Endothelial cell (in vitro differentiated cells): ENCODE data around the gene TRAF3IP3. TPM values are rescaled to one million over a fixed set of nuclear protein-coding genes. Genes with fewer than 3 reads are reported as not detected.

Source experiments
- DNase-seq: peaks from one replicate; pipeline ENCODE4 v3.0.0; 2021; ENCODE audit warnings: low spot score
- H3K27ac Mint-ChIP-seq: one replicate; pipeline ENCODE4 v1.8.0; 2021; ENCODE audit warnings: mixed read lengths, inconsistent platforms; ENCODE audit not compliant: unreplicated experiment
- H3K27me3 Mint-ChIP-seq: one replicate; pipeline ENCODE4 v1.8.0; 2021; ENCODE audit warnings: mild to moderate bottlenecking, moderate library complexity, mixed read lengths, inconsistent platforms; ENCODE audit not compliant: unreplicated experiment
- H3K36me3 Mint-ChIP-seq: one replicate; pipeline ENCODE4 v1.8.0; 2021; ENCODE audit warnings: mild to moderate bottlenecking, low read depth, mixed read lengths, inconsistent platforms; ENCODE audit not compliant: unreplicated experiment
- H3K4me1 Mint-ChIP-seq: one replicate; pipeline ENCODE4 v1.8.0; 2021; ENCODE audit warnings: mild to moderate bottlenecking, mixed read lengths, inconsistent platforms; ENCODE audit not compliant: unreplicated experiment
- H3K4me3 Mint-ChIP-seq: one replicate; pipeline ENCODE4 v1.8.0; 2021; ENCODE audit warnings: mild to moderate bottlenecking, mixed read lengths, inconsistent platforms; ENCODE audit not compliant: unreplicated experiment
- H3K9me3 Mint-ChIP-seq: one replicate; pipeline ENCODE4 v1.8.0; 2021; ENCODE audit warnings: mixed read lengths, inconsistent platforms; ENCODE audit not compliant: unreplicated experiment
- total RNA-seq: library from RNA; stranded (reverse); fragmentation: NEBNext Ultra II Directional; extraction: Animal tissue kit (Norgen Biotek cat#: 25700); gene quantifications from one replicate; pipeline ENCODE4 v1.2.1, GENCODE V29; 2021; ENCODE audit not compliant: unreplicated experiment
- TF ChIP-seq, protein P1 (sequence below): fragments of 200-600 bp; sonication (generic); IDR thresholded peaks from one replicate; pipeline ENCODE4 v1.5.0; 2021; ENCODE audit warnings: antibody characterized with exemption; ENCODE audit not compliant: unreplicated experiment

Gene TRAF3IP3
- total RNA-seq, 1 donor from 2014 or later: not detected

GRCh38 chr1:209755256-209755655 lies 597 bp upstream of the TRAF3IP3 start:
- TF ChIP-seq, protein P1, sequence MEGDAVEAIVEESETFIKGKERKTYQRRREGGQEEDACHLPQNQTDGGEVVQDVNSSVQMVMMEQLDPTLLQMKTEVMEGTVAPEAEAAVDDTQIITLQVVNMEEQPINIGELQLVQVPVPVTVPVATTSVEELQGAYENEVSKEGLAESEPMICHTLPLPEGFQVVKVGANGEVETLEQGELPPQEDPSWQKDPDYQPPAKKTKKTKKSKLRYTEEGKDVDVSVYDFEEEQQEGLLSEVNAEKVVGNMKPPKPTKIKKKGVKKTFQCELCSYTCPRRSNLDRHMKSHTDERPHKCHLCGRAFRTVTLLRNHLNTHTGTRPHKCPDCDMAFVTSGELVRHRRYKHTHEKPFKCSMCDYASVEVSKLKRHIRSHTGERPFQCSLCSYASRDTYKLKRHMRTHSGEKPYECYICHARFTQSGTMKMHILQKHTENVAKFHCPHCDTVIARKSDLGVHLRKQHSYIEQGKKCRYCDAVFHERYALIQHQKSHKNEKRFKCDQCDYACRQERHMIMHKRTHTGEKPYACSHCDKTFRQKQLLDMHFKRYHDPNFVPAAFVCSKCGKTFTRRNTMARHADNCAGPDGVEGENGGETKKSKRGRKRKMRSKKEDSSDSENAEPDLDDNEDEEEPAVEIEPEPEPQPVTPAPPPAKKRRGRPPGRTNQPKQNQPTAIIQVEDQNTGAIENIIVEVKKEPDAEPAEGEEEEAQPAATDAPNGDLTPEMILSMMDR: no peak
- H3K4me3 Mint-ChIP-seq: no peak overlapping the region
- no peaks in the 10 kb centered on the region for H3K36me3 Mint-ChIP-seq
- H3K27ac Mint-ChIP-seq: no peak overlapping the region
- DNase-seq: no peak
- H3K4me1 Mint-ChIP-seq: peaks cover 17% of the 10 kb centered on the region
- no peaks in the 10 kb centered on the region for H3K9me3 Mint-ChIP-seq
- H3K27me3 Mint-ChIP-seq: peaks cover 11% of the 10 kb centered on the region

DNA sequence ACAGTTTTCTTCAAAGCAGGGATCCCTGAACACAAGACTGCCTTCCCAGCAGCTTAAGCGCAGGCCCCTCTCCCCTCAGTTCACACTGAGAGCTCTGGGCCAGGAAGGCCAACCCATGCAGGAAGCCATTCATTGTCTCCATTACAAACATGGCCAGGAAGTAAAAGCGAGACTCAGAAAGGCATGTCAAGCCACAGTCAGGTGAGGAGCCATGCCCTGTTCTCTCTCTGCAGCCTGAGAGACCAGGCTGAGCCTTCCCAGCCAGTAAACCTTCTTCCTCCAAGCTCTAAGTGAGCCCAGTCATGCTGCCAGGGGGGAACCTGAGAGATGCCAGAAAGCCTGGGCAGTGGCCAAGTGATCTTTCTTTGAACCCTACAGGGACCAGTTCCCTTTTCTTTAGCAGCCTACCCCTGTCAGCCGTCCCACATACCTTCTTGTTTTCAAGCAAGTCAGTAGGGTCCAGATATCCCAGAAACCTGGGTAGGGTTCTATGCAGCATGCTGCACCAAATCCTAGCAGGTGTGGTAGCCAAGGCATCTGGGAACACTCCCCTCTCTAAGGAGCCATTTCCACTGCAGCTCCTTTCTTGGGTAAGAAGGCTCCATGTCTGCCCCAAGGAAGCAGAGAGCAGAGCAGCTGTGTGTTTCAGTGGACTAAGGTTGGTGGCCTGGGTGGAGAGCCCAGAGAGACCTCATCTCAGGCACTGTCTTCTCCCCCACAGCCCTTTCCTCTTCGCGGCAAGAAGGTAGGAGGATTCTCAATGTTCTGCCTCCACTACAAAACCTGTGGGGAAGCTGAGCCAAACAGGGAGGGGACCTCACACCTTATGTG lies 977 bp downstream of the TRAF3IP3 start:
- peaks cover 17% of the 10 kb centered on the region for H3K4me1 Mint-ChIP-seq
- no peak overlapping the region for H3K4me3 Mint-ChIP-seq
- no peaks in the 10 kb centered on the region for H3K36me3 Mint-ChIP-seq
- H3K9me3 Mint-ChIP-seq: no peaks in the 10 kb centered on the region
- no peak for DNase-seq
- TF ChIP-seq, protein P1: no peak
- H3K27ac Mint-ChIP-seq: no peak overlapping the region
- H3K27me3 Mint-ChIP-seq: peaks cover 11% of the 10 kb centered on the region

- no peaks in the 10 kb centered on the region for H3K36me3 Mint-ChIP-seq
- no peaks in the 10 kb centered on the region for H3K9me3 Mint-ChIP-seq
- H3K27ac Mint-ChIP-seq: no peak overlapping the region
- H3K27me3 Mint-ChIP-seq: peaks cover 12% of the 10 kb centered on the region
- TF ChIP-seq, protein P1: no peak
- no peak overlapping the region for H3K4me3 Mint-ChIP-seq
- peaks cover 17% of the 10 kb centered on the region for H3K4me1 Mint-ChIP-seq
- DNase-seq: no peak
Measured at GRCh38 chr1:209758400-209758799, 2.5 kb downstream of the TRAF3IP3 start.

DNA sequence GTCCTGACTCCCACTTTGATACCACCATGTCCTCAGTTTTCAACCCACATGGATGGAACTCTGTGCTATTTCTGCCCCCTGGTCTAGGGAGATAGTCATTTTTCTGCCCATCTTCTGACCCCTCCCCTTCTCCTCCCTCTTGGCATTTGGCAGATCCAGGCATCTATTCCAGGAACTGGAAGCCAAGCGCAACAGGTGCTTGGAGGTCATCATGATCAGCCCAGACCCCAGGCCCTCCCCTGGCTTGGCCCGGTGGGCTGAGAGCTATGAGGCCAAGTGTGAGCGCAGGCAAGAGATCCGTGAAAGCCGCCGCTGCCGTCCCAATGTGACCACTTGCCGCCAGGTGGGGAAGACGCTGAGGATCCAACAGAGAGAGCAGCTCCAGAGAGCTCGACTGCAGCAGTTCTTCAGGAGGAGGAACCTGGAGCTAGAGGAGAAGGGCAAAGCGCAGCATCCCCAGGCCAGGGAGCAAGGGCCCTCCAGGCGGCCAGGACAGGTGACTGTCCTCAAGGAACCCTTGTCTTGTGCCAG lies 4.0 kb downstream of the TRAF3IP3 start:
- Mint-ChIP-seq H3K27me3 (peaks cover 11% of the 10 kb centered on the region), H3K9me3 (no peaks in the 10 kb centered on the region), H3K27ac (no peak overlapping the region), H3K4me1 (peaks cover 17% of the 10 kb centered on the region), H3K4me3 (no peak overlapping the region), H3K36me3 (no peaks in the 10 kb centered on the region)
- DNase-seq: no peak
- TF ChIP-seq, protein P1: no peak

GRCh38 chr1:209761011-209761635 lies 5.3 kb downstream of the TRAF3IP3 start:
- TF ChIP-seq, protein P1: no peak
- H3K4me3 Mint-ChIP-seq: no peak overlapping the region
- no peak for DNase-seq
- H3K9me3 Mint-ChIP-seq: no peaks in the 10 kb centered on the region
- H3K4me1 Mint-ChIP-seq: peaks cover 8% of the 10 kb centered on the region
- peaks cover 3% of the 10 kb centered on the region for H3K27me3 Mint-ChIP-seq
- no peaks in the 10 kb centered on the region for H3K36me3 Mint-ChIP-seq
- no peak overlapping the region for H3K27ac Mint-ChIP-seq
